LNCaP clone FGC (cell line): ENCODE data around the gene ISCA1.
A peak's percentile ranks its signal among the peaks of the same experiment; 100 is the strongest.

Experiments used
- DNase-seq: peaks from one replicate; pipeline ENCODE4 v3.0.0-alpha.2; 2011; ENCODE audit warnings: low read depth
- H3K4me3 ChIP-seq: 2 replicates; pipeline ENCODE4 v1.5.1; 2011; ENCODE audit warnings: mild to moderate bottlenecking, low read depth, low read length, control low read depth
- TF ChIP-seq, protein P1 (sequence below): IDR thresholded peaks from 2 replicates; pipeline ENCODE4 v1.5.1; 2012; ENCODE audit warnings: mild to moderate bottlenecking; ENCODE audit not compliant: control insufficient read depth, insufficient read depth; ENCODE audit errors: extremely low read depth

Gene ISCA1

DNA sequence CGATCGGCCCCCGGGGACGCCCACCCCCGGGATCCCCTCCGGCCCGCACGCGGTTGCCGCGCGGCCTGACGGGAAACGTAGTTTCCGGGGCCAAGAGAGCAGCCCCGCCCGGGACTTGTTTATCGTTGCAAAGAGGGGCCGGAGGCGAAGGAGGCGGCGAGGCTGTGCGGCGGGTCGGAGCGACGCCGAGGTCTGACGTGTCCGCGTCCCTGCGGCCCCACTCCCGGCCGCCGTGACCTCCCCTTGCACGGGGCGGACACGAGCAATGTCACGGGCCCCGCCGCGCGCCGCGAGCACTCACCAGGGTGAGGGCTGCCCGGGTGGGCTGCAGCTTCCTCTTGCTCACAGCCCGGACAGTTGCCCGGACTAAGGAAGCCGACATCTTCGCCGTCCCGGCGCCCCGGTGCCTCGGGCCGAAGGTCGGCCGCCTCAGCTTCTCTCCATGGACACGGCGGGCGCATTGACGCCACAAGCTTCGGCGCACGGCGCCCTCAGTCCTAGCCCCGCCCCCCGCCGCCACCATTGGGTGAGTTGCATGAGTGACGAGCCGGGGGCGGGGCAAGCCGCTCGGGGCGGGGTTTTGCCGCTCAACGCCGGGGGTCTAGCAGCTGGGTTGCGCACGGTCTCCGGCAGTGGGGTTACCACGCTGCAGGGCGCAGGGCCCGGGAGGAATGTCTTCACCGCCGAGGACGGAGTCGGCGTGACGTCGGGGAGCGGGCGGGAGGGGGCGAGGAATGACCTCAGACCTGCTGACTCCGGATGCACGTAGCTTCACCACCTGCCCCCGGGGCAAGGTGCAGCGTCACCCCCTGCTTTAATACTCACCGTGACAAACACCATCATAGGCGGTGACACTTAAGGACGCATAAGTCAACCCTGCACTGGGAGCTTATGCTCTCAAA, at the start of gene ISCA1:
Gene ISCA1 (minus strand): TSS at position 462 of the 902 bp plus-strand sequence. CDS start 80 bp downstream, at position 382.
- H3K4me3 ChIP-seq, result peak within 1 kb of the TSS; percentile 76
- TF ChIP-seq, protein P1, sequence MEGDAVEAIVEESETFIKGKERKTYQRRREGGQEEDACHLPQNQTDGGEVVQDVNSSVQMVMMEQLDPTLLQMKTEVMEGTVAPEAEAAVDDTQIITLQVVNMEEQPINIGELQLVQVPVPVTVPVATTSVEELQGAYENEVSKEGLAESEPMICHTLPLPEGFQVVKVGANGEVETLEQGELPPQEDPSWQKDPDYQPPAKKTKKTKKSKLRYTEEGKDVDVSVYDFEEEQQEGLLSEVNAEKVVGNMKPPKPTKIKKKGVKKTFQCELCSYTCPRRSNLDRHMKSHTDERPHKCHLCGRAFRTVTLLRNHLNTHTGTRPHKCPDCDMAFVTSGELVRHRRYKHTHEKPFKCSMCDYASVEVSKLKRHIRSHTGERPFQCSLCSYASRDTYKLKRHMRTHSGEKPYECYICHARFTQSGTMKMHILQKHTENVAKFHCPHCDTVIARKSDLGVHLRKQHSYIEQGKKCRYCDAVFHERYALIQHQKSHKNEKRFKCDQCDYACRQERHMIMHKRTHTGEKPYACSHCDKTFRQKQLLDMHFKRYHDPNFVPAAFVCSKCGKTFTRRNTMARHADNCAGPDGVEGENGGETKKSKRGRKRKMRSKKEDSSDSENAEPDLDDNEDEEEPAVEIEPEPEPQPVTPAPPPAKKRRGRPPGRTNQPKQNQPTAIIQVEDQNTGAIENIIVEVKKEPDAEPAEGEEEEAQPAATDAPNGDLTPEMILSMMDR, result no peak
- DNase-seq, result peak; percentile 56

GRCh38 chr9:86330186-86330585, 47.8 kb upstream of the ISCA1 start:
- H3K4me3 ChIP-seq, result no peak overlapping the region
- TF ChIP-seq, protein P1, result no peak
- DNase-seq, result no peak

GRCh38 chr9:86329649-86330048, 47.3 kb upstream of the ISCA1 start:
- no peak overlapping the region for H3K4me3 ChIP-seq
- no peak for DNase-seq
- TF ChIP-seq, protein P1, result no peak

DNA sequence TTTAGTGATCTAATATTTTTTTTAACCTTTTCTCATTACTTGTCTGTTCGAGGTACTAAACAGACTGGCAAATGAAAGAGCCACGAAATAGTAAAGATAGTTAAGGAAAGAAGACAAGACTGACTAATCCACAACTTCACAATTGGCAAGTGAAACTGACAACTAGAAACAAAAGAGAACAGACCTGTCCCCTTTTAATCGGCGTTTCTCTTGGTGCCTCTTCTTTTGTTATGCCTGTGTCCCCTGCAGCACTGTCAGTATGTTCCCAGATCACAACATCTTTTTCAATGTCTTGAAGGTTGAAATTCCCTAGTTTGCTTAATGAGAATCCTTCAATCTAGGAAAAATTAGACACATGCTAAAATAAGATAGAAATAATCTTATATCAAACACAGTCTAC, 45.8 kb upstream of the ISCA1 start:
- H3K4me3 ChIP-seq, result no peak overlapping the region
- TF ChIP-seq, protein P1, result no peak
- DNase-seq, result no peak

GRCh38 chr9:86326536-86326935, 44.2 kb upstream of the ISCA1 start:
- no peak for DNase-seq
- no peak overlapping the region for H3K4me3 ChIP-seq
- TF ChIP-seq, protein P1, result no peak

GRCh38 chr9:86324901-86325300, 42.6 kb upstream of the ISCA1 start:
- TF ChIP-seq, protein P1, result no peak
- no peak overlapping the region for H3K4me3 ChIP-seq
- no peak for DNase-seq
